ENCODE measurements around the gene GMDS.

Gene GMDS

GRCh38 chr6:1800845-1801244 is 444.6 kb downstream of the GMDS start:
- DNase-seq (ENCODE audit: low read depth in 2 of 2), result no peak

- DNase-seq (ENCODE audit: low read depth in 2 of 2), result no peak
Observed at GRCh38 chr6:1798965-1799325, 446.5 kb downstream of the GMDS start.

GRCh38 chr6:1798303-1798964 is 447.0 kb downstream of the GMDS start:
- DNase-seq (ENCODE audit: low read depth in 2 of 2), result no peak

GRCh38 chr6:1797801-1798200 is 447.6 kb downstream of the GMDS start:
- no peak for DNase-seq (ENCODE audit: low read depth in 2 of 2)

GRCh38 chr6:1796706-1797529 is 448.5 kb downstream of the GMDS start:
- no peak for DNase-seq (ENCODE audit: low read depth in 2 of 2)

GRCh38 chr6:1795910-1796309 is 449.5 kb downstream of the GMDS start:
- DNase-seq (ENCODE audit: low read depth in 2 of 2), result no peak

- no peak for DNase-seq (ENCODE audit: low read depth in 2 of 2)
Observed at GRCh38 chr6:1792989-1793388, 452.4 kb downstream of the GMDS start.

GRCh38 chr6:1790684-1791083 is 454.7 kb downstream of the GMDS start:
- no peak for DNase-seq (ENCODE audit: low read depth in 2 of 2)

- no peak for DNase-seq (ENCODE audit: low read depth in 2 of 2)
Observed at GRCh38 chr6:1789092-1789491, 456.3 kb downstream of the GMDS start.

GRCh38 chr6:1787894-1788293 is 457.5 kb downstream of the GMDS start:
- no peak for DNase-seq (ENCODE audit: low read depth in 2 of 2)

- peak in 1 of 2 experiments; percentile 20 for DNase-seq (ENCODE audit: low read depth in 2 of 2)
Observed at GRCh38 chr6:1786455-1787453, 458.7 kb downstream of the GMDS start.

GRCh38 chr6:1784422-1784884 is 461.0 kb downstream of the GMDS start:
- DNase-seq (ENCODE audit: low read depth in 2 of 2), result no peak

GRCh38 chr6:1781817-1782184 is 463.6 kb downstream of the GMDS start:
- DNase-seq (ENCODE audit: low read depth in 2 of 2), result no peak

GRCh38 chr6:1781152-1781816 is 464.1 kb downstream of the GMDS start:
- no peak for DNase-seq (ENCODE audit: low read depth in 2 of 2)

GRCh38 chr6:1780251-1780867 is 465.0 kb downstream of the GMDS start:
- no peak for DNase-seq (ENCODE audit: low read depth in 2 of 2)

- no peak for DNase-seq (ENCODE audit: low read depth in 2 of 2)
Observed at GRCh38 chr6:1778686-1779235, 466.6 kb downstream of the GMDS start.

GRCh38 chr6:1777921-1778685 is 467.3 kb downstream of the GMDS start:
- DNase-seq (ENCODE audit: low read depth in 2 of 2), result no peak

- no peak for DNase-seq (ENCODE audit: low read depth in 2 of 2)
Observed at GRCh38 chr6:1775441-1775840, 470.0 kb downstream of the GMDS start.

- DNase-seq (ENCODE audit: low read depth in 2 of 2), result no peak
Observed at GRCh38 chr6:1774226-1774915, 471.0 kb downstream of the GMDS start.

All from stimulated activated CD4-positive, alpha-beta T cell treated with anti-CD3 and anti-CD28 coated beads, Interleukin-12 subunit alpha, Interleukin-12 subunit beta, amount 100 ng/mL, for 24 hours (primary cell).